Vagina (tissue), 2 donors: ENCODE measurements around the gene C20orf96. TPM values are rescaled to one million over a fixed set of nuclear protein-coding genes. Genes with fewer than 3 reads are reported as not detected.

Source experiments
- DNase-seq, 2 donors: peaks; one replicate each; pipeline ENCODE4 v3.0.0-alpha.2; 2017; ENCODE audit errors: extremely low spot score in 2 of 2
- H3K27ac ChIP-seq: fragments of 200-600 bp; sonication (generic); one replicate; pipeline ENCODE4 v1.5.1; 2019
- H3K27me3 ChIP-seq: fragments of 200-600 bp; sonication (generic); one replicate; pipeline ENCODE4 v1.5.1; 2019
- H3K36me3 ChIP-seq, 2 donors: fragments of 200-600 bp; sonication (generic); one replicate each; pipeline ENCODE4 v1.5.1; 2017 to 2019
- H3K4me1 ChIP-seq: fragments of 200-600 bp; sonication (generic); one replicate; pipeline ENCODE4 v1.5.1; 2019
- H3K4me3 ChIP-seq, 2 donors: fragments of 200-600 bp; sonication (generic); 1 replicate in 1 of 2; 2 replicates in 1 of 2; pipeline ENCODE4 v1.5.1; 2016 to 2019
- H3K9me3 ChIP-seq: fragments of 200-600 bp; sonication (generic); one replicate; pipeline ENCODE4 v1.5.1; 2019
- POLR2A ChIP-seq, 2 donors: fragments of 450-650 bp; IDR thresholded peaks; one replicate each; pipeline ENCODE4 v1.6.1; 2017; ENCODE audit warnings: antibody characterized with exemption in 2 of 2, mild to moderate bottlenecking in 2 of 2, moderate library complexity in 2 of 2
- POLR2AphosphoS5 ChIP-seq, 2 donors: sonication (generic); formaldehyde crosslinking; IDR thresholded peaks; one replicate each; pipeline ENCODE4 v1.9.0; 2017; ENCODE audit warnings: antibody characterized with exemption in 2 of 2, mild to moderate bottlenecking in 2 of 2, low read depth in 1 of 2; ENCODE audit not compliant: insufficient read depth in 1 of 2
- intact Hi-C: fragments of 100-400 bp; cut with DNase I; formaldehyde crosslinking; loops from one replicate; pipeline ENCODE4 v1.15.1; 2023
- total RNA-seq: library from RNA; depleted of rRNA; stranded (reverse); fragments of >200 nt; gene quantifications from one replicate; pipeline ENCODE4 v1.2.3, GENCODE V29; 2016
- TF ChIP-seq, protein P1 (sequence below), 3 experiments: fragments of 450-650 bp in 2 of 3; fragments of 200-600 bp in 1 of 3; sonication (generic) in 1 of 3; IDR thresholded peaks; one replicate each; pipeline ENCODE4 v1.5.1; 2017 to 2019; ENCODE audit warnings: antibody characterized with exemption in 3 of 3, mild to moderate bottlenecking in 2 of 3, moderate library complexity in 2 of 3

Gene C20orf96
- total RNA-seq, 1 donor from 2014 or later: 2.7 TPM

DNA sequence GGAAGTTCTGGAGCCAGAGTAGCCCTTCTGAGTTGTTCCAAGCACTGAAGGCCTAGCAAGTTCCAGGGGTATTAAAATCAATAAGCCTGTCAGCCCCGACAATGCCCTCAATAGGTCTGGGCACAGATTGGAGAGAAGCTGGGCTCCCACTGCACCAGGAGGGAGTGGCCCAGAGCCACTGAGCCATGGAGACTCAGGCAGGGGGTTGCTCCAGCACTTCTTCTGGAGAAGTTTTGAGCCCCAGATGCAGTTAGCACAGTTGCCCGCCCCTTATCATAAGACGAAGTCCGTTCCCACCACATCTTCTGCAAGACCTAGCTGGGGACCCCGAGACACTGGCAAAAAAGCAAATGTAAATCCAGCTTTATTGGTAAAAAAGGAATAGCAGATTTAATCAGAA is 20.0 kb downstream of the C20orf96 start:
- no peak for DNase-seq
- no peaks in the 10 kb centered on the region for H3K36me3 ChIP-seq
- H3K4me3 ChIP-seq: no peak overlapping the region
- H3K9me3 ChIP-seq: no peaks in the 10 kb centered on the region
- TF ChIP-seq, protein P1, sequence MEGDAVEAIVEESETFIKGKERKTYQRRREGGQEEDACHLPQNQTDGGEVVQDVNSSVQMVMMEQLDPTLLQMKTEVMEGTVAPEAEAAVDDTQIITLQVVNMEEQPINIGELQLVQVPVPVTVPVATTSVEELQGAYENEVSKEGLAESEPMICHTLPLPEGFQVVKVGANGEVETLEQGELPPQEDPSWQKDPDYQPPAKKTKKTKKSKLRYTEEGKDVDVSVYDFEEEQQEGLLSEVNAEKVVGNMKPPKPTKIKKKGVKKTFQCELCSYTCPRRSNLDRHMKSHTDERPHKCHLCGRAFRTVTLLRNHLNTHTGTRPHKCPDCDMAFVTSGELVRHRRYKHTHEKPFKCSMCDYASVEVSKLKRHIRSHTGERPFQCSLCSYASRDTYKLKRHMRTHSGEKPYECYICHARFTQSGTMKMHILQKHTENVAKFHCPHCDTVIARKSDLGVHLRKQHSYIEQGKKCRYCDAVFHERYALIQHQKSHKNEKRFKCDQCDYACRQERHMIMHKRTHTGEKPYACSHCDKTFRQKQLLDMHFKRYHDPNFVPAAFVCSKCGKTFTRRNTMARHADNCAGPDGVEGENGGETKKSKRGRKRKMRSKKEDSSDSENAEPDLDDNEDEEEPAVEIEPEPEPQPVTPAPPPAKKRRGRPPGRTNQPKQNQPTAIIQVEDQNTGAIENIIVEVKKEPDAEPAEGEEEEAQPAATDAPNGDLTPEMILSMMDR (IDR thresholded peaks at IDR 0.05): no peak
- TF ChIP-seq POLR2AphosphoS5 (IDR thresholded peaks at IDR 0.05; ENCODE audit: insufficient read depth in 1 of 2, low read depth in 1 of 2) (no peak), POLR2A (IDR thresholded peaks at IDR 0.05) (no peak)
- H3K27me3 ChIP-seq: no peaks in the 10 kb centered on the region
- no peaks in the 10 kb centered on the region for H3K4me1 ChIP-seq
- intact Hi-C loops: loop anchor here (10.0 kb wide), 1 partner anchor 54 kb away; the partner anchor contains the start of gene SOX12
- no peak overlapping the region for H3K27ac ChIP-seq

DNA sequence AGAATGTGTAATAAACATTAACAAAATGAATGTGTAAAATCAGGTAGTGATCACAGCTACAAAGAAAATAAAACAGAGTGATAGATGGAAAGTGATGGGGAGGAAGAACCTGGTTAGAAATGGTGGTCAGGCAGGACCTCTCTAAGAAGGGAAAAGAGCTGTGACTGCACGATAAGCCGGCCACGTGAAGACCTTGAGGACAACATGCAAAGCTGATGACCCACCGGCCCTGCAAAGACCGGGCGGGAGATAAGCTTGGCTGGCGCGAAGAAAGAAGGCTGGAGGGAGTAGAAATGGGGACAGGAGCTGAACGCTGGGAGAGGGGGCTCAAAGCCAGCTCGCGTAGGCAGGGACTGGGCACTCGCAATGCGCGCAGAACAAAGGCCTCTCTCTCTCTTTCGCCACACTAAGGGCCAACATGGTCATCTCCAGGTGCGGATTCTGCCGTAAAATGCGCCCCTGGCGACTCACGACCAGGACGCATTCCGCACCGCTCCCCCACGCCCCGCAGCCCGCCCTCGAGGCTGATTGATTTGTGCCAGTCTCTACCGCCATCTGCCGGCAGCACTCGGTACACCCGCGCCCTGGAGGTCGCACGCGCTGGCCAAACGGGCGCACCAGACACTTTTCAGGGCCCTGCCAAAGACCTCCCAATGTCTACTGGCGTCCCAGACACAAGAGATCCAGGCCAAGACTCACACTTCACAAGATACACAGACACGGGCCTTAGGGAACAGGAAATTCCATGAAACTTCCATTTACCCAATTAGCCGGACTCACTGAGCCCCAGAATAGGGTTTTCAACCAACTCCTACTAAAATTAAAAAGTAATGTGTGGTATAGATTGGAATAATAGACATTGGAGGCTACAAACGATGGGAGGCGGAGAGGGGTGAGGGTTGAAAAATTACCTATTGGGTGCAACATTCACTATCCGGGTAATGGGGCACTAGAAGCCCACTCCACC is 23.7 kb downstream of the C20orf96 start:
- peak overlapping the region; percentile 41 to 53 for H3K4me3 ChIP-seq
- H3K36me3 ChIP-seq: no peaks in the 10 kb centered on the region
- peak; percentile 25 to 52 for TF ChIP-seq POLR2AphosphoS5 (IDR thresholded peaks at IDR 0.05; ENCODE audit: insufficient read depth in 1 of 2, low read depth in 1 of 2)
- TF ChIP-seq POLR2A (IDR thresholded peaks at IDR 0.05): no peak
- TF ChIP-seq, protein P1 (IDR thresholded peaks at IDR 0.05): peak; percentile 80 to 94 (median 91)
- no peak for DNase-seq
- intact Hi-C loops: no loop called here
- no peaks in the 10 kb centered on the region for H3K27me3 ChIP-seq
- H3K9me3 ChIP-seq: no peaks in the 10 kb centered on the region
- no peak overlapping the region for H3K27ac ChIP-seq
- no peaks in the 10 kb centered on the region for H3K4me1 ChIP-seq

- intact Hi-C loops: no loop called here
- no peaks in the 10 kb centered on the region for H3K4me1 ChIP-seq
- H3K27me3 ChIP-seq: no peaks in the 10 kb centered on the region
- no peaks in the 10 kb centered on the region for H3K36me3 ChIP-seq
- TF ChIP-seq POLR2A (IDR thresholded peaks at IDR 0.05): no peak
- TF ChIP-seq, protein P1 (IDR thresholded peaks at IDR 0.05): no peak
- no peak for TF ChIP-seq POLR2AphosphoS5 (IDR thresholded peaks at IDR 0.05; ENCODE audit: insufficient read depth in 1 of 2, low read depth in 1 of 2)
- H3K9me3 ChIP-seq: no peaks in the 10 kb centered on the region
- H3K27ac ChIP-seq: no peak overlapping the region
- H3K4me3 ChIP-seq: no peak overlapping the region
- no peak for DNase-seq
Observed at GRCh38 chr20:263701-264100, 26.8 kb downstream of the C20orf96 start.

DNA sequence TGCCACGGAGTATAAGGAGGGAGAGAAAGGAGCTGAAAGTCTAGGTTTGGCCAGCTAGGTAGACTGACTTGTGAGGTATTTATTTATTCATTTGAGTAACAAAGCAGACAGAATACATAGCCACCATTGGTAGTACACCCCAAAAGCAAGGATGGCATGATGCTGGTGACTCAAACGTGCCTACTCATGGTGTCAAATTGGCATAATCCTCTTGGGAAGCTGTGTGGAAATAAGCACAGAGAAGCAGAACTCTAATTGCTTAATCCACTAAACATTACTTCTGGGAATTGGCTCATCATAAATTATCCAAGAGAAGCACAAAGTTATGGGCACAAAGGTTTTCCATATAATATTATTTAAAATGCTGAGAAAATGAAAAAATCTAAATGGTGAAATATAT is 30.6 kb downstream of the C20orf96 start:
- no peaks in the 10 kb centered on the region for H3K36me3 ChIP-seq
- H3K4me3 ChIP-seq: no peak overlapping the region
- intact Hi-C loops: no loop called here
- no peak for DNase-seq
- no peak overlapping the region for H3K27ac ChIP-seq
- H3K9me3 ChIP-seq: no peaks in the 10 kb centered on the region
- H3K27me3 ChIP-seq: no peaks in the 10 kb centered on the region
- no peaks in the 10 kb centered on the region for H3K4me1 ChIP-seq
- TF ChIP-seq, protein P1 (IDR thresholded peaks at IDR 0.05): no peak
- TF ChIP-seq POLR2A (IDR thresholded peaks at IDR 0.05) (no peak), POLR2AphosphoS5 (IDR thresholded peaks at IDR 0.05; ENCODE audit: insufficient read depth in 1 of 2, low read depth in 1 of 2) (no peak)

- no peaks in the 10 kb centered on the region for H3K36me3 ChIP-seq
- no peaks in the 10 kb centered on the region for H3K27me3 ChIP-seq
- H3K4me1 ChIP-seq: no peaks in the 10 kb centered on the region
- intact Hi-C loops: no loop called here
- H3K27ac ChIP-seq: no peak overlapping the region
- no peak for DNase-seq
- H3K9me3 ChIP-seq: no peaks in the 10 kb centered on the region
- TF ChIP-seq POLR2A (IDR thresholded peaks at IDR 0.05) (no peak), POLR2AphosphoS5 (IDR thresholded peaks at IDR 0.05; ENCODE audit: insufficient read depth in 1 of 2, low read depth in 1 of 2) (no peak)
- TF ChIP-seq, protein P1 (IDR thresholded peaks at IDR 0.05): no peak
- no peak overlapping the region for H3K4me3 ChIP-seq
Observed at GRCh38 chr20:258963-259362, 31.6 kb downstream of the C20orf96 start.
